Lung (tissue), 12 donors: ENCODE data around the gene CD69. TPM values are rescaled to one million over a fixed set of nuclear protein-coding genes. Genes with fewer than 3 reads are reported as not detected.

Source experiments
- ATAC-seq: fragments of 200-7000 bp; cut with Tn5 transposase; one replicate; pipeline ENCODE4 v1.9.1; 2020; ENCODE audit warnings: moderate number of reproducible peaks; ENCODE audit not compliant: insufficient read depth, low FRiP score
- DNase-seq, 3 donors: peaks; one replicate each; pipeline ENCODE4 v3.0.0-alpha.2; 2013 to 2017
- H3K27ac ChIP-seq, 2 donors: one replicate each; pipeline ENCODE4 v1.5.1; 2013; ENCODE audit warnings: mild to moderate bottlenecking in 2 of 2, moderate library complexity in 2 of 2, control low read depth in 1 of 2, inconsistent platforms in 1 of 2, low read depth in 1 of 2, low read length in 1 of 2
- H3K27me3 ChIP-seq, 3 donors: one replicate each; pipeline ENCODE4 v1.5.1; 2013; ENCODE audit warnings: low read length in 2 of 3; ENCODE audit not compliant: control insufficient read depth in 3 of 3, insufficient read depth in 3 of 3
- H3K36me3 ChIP-seq, 4 donors: one replicate each; pipeline ENCODE4 v1.5.1; 2013; ENCODE audit warnings: low read length in 4 of 4, mild to moderate bottlenecking in 1 of 4, moderate library complexity in 1 of 4; ENCODE audit not compliant: control insufficient read depth in 4 of 4, insufficient read depth in 4 of 4
- H3K4me1 ChIP-seq, 5 donors: one replicate each; pipeline ENCODE4 v1.5.1; 2013; ENCODE audit warnings: low read length in 5 of 5, mild to moderate bottlenecking in 2 of 5, moderate library complexity in 1 of 5; ENCODE audit not compliant: control insufficient read depth in 5 of 5, insufficient read depth in 5 of 5
- H3K4me3 ChIP-seq: one replicate; pipeline ENCODE4 v1.5.1; 2013; ENCODE audit warnings: mild to moderate bottlenecking, control low read depth, moderate library complexity
- H3K9ac ChIP-seq, 2 donors: one replicate each; pipeline ENCODE4 v1.5.1; 2013; ENCODE audit warnings: low read length in 2 of 2, control low read depth in 1 of 2; ENCODE audit not compliant: insufficient read depth in 1 of 2
- H3K9me3 ChIP-seq, 4 donors: one replicate each; pipeline ENCODE4 v1.5.1; 2013; ENCODE audit warnings: low read length in 3 of 4, mild to moderate bottlenecking in 1 of 4, moderate library complexity in 1 of 4; ENCODE audit not compliant: control insufficient read depth in 4 of 4, insufficient read depth in 3 of 4
- CTCF ChIP-seq: IDR thresholded peaks from 2 replicates; pipeline ENCODE4 v1.5.1; 2012; ENCODE audit warnings: mild to moderate bottlenecking; ENCODE audit errors: control extremely low read depth, extremely low read depth
- WGBS, 2 donors: extraction: QIAGEN DNeasy Blood & Tissue Kit; methylation state at CpG; one replicate each; pipeline ENCODE4 v1.1.7; 2013; 5-methylcytosine and 5-hydroxymethylcytosine counted together
- polyA plus RNA-seq, 2 donors: library from polyadenylated mRNA; stranded (reverse); fragments of 200-250 nt; gene quantifications; one replicate each; pipeline ENCODE4 v1.2.1, GENCODE V29; 2013
- total RNA-seq, 2 donors: library from RNA; depleted of rRNA in 1 of 2; stranded (reverse); fragments of >200 nt in 1 of 2; gene quantifications; one replicate each; pipeline ENCODE4 v1.2.1, GENCODE V29; 2014 to 2021
- donor health status: control.
- donor health status: control.
- donor health status: Bipolar disorder and iron deficiency.
- donor health status: healthy.
- donor health status: DM: yes; HTN: yes; CAD: no.

Gene CD69
- total and polyA plus RNA-seq, 4 donors = 3.9 to 17.4 (median 9.7) TPM

GRCh38 chr12:9808504-9808903 lies 47.8 kb upstream of the CD69 start:
- TF ChIP-seq CTCF = no peak
- no peaks in the 10 kb centered on the region for H3K27me3 ChIP-seq
- peaks cover 0 to 8% (median 0%) of the 10 kb centered on the region in 5 donors for H3K4me1 ChIP-seq
- 55 to 69% methylated on average over 3 of the region's 3 CpGs for WGBS, 2 donors
- ATAC-seq (no peak), DNase-seq (no peak)
- no peak overlapping the region for H3K9ac ChIP-seq
- H3K4me3 ChIP-seq = no peak overlapping the region
- no peak overlapping the region for H3K27ac ChIP-seq
- no peaks in the 10 kb centered on the region for H3K9me3 ChIP-seq
- H3K36me3 ChIP-seq = no peaks in the 10 kb centered on the region

- H3K27ac ChIP-seq = no peak overlapping the region
- H3K27me3 ChIP-seq = no peaks in the 10 kb centered on the region
- DNase-seq (no peak), ATAC-seq (no peak)
- no peaks in the 10 kb centered on the region for H3K36me3 ChIP-seq
- 85 to 92% methylated on average over 4 of the region's 4 CpGs for WGBS, 2 donors
- H3K9me3 ChIP-seq = no peaks in the 10 kb centered on the region
- peaks cover 0 to 8% (median 0%) of the 10 kb centered on the region in 5 donors for H3K4me1 ChIP-seq
- no peak for TF ChIP-seq CTCF
- no peak overlapping the region for H3K4me3 ChIP-seq
- H3K9ac ChIP-seq = no peak overlapping the region
Measured at GRCh38 chr12:9806714-9807113, 46.0 kb upstream of the CD69 start.

GRCh38 chr12:9805883-9806282 lies 45.2 kb upstream of the CD69 start:
- no peak overlapping the region for H3K4me3 ChIP-seq
- H3K4me1 ChIP-seq = peaks cover 0 to 8% (median 0%) of the 10 kb centered on the region in 5 donors
- H3K9ac ChIP-seq = no peak overlapping the region
- ATAC-seq (no peak), DNase-seq (no peak)
- TF ChIP-seq CTCF = no peak
- H3K9me3 ChIP-seq = no peaks in the 10 kb centered on the region
- H3K27me3 ChIP-seq = no peaks in the 10 kb centered on the region
- H3K27ac ChIP-seq = no peak overlapping the region
- no peaks in the 10 kb centered on the region for H3K36me3 ChIP-seq
- 97% methylated on average over 2 of the region's 2 CpGs for WGBS, 2 donors

GRCh38 chr12:9799961-9800360 lies 39.3 kb upstream of the CD69 start:
- Histone ChIP-seq H3K27ac (no peak overlapping the region), H3K9me3 (no peaks in the 10 kb centered on the region), H3K4me3 (no peak overlapping the region), H3K4me1 (peaks cover 0 to 18% (median 0%) of the 10 kb centered on the region in 5 donors), H3K9ac (no peak overlapping the region), H3K27me3 (no peaks in the 10 kb centered on the region), H3K36me3 (no peaks in the 10 kb centered on the region)
- ATAC-seq (no peak), DNase-seq (no peak)
- no peak for TF ChIP-seq CTCF
- WGBS, 2 donors = 67 to 83% methylated on average over 1 of the region's 1 CpG
